Measurements from ENCODE around the gene RNPEPL1. TPM values are rescaled to one million over a fixed set of nuclear protein-coding genes. Genes with fewer than 3 reads are reported as not detected.

RNPEPL1 gene
- total and polyA plus RNA-seq, 10 of the 15 experiments (the other 5 are each of a cell fraction or from before 2014, with no cell fraction given): 0.24 to 49.5 (median 6.8) TPM

GRCh38 chr2:240574386-240575100 is 6.3 kb downstream of the RNPEPL1 start:
- H3K79me2 ChIP-seq (ENCODE audit: control insufficient read depth, insufficient read depth, low read length): peaks cover 9% of the 10 kb centered on the region
- no peak for FAIRE-seq
- H3K36me3 ChIP-seq (ENCODE audit: control insufficient read depth in 2 of 2, insufficient read depth in 2 of 2, low read length in 1 of 2): peaks cover 0 to 7% of the 10 kb centered on the region in 2 experiments; a peak in 3 of 4 replicates
- H4K20me1 ChIP-seq (ENCODE audit: control insufficient read depth, insufficient read depth): no peaks in the 10 kb centered on the region; the same call in 1 of the 2 replicates
- H3K27ac ChIP-seq (ENCODE audit: control insufficient read depth, insufficient read depth): no peak overlapping the region
- H3K4me1 ChIP-seq (ENCODE audit: control insufficient read depth, insufficient read depth, low read length): peaks cover 22% of the 10 kb centered on the region
- no TSS peak for BruUV-seq (replicated peaks)
- in situ Hi-C loops (cut with MboI): no loop called here
- ChIA-PET POLR2A (interaction anchor here (0.7 to 1.0 kb wide), 2 partner anchors 12 to 605 kb away, joined by 3 read pairs; partner anchors contain the start of gene CAPN10), CTCF (no interaction called here), RAD21 (ENCODE audit: unreplicated experiment) (no interaction called here), SMC1A (ENCODE audit: uncharacterized antibody, unreplicated experiment) (no interaction called here)
- intact Hi-C loops (cut with micrococcal nuclease; ENCODE audit: unreplicated experiment): no loop called here
- no peak overlapping the region for H3K4me3 ChIP-seq
- DNase-seq (ENCODE audit: low read depth, low spot score): no peak
- H3K9ac ChIP-seq (ENCODE audit: control insufficient read depth, insufficient read depth, low read length): no peak overlapping the region
- no peak for TF ChIP-seq ELK1 (IDR thresholded peaks at IDR 0.05; ENCODE audit: low read depth, low read length)
- no peak for TF ChIP-seq GABPA (IDR thresholded peaks at IDR 0.05; ENCODE audit: low read depth)
- TF ChIP-seq TAF1 (IDR thresholded peaks at IDR 0.05; ENCODE audit: borderline replicate concordance, low read depth, low read length): no peak
- no peak for TF ChIP-seq POLR2AphosphoS2 (IDR thresholded peaks at IDR 0.05; ENCODE audit: low read depth, low read length)
- no peak for TF ChIP-seq NKRF (conservative IDR thresholded peaks at IDR 0.05)
- no peak for TF ChIP-seq CTCF (IDR thresholded peaks at IDR 0.05 in 2 of 3, conservative IDR thresholded peaks at IDR 0.05 in 1 of 3; ENCODE audit: control insufficient read depth in 2 of 3, extremely low read depth in 1 of 3, insufficient read depth in 1 of 3, low read depth in 3 of 3, low read length in 3 of 3)
- no peak for TF ChIP-seq NFYB (IDR thresholded peaks at IDR 0.05; ENCODE audit: insufficient read depth, low read depth, low read length)
- TF ChIP-seq GATAD2B (conservative IDR thresholded peaks at IDR 0.05; ENCODE audit: low read depth): no peak
- no peak for TF ChIP-seq EZH2 (IDR thresholded peaks at IDR 0.05; ENCODE audit: borderline replicate concordance, control insufficient read depth, low read depth, low read length)
- no peaks in the 10 kb centered on the region for H3K9me3 ChIP-seq (replicated peaks; ENCODE audit: control insufficient read depth, insufficient read depth, low read length)
- no peak overlapping the region for H3K4me2 ChIP-seq (ENCODE audit: control insufficient read depth, insufficient read depth)
- H2AFZ ChIP-seq (ENCODE audit: control insufficient read depth, low read depth, low read length): no peak overlapping the region
- WGBS (ENCODE audit: insufficient coverage, insufficient replicate concordance, low lambda C conversion rate, missing lambda C conversion rate): 93% methylated on average over 20 of the region's 21 CpGs
- no peak for ATAC-seq
- H3K27me3 ChIP-seq (replicated peaks in 1 of 2; ENCODE audit: control insufficient read depth in 2 of 2, insufficient read depth in 2 of 2, low read length in 1 of 2): no peaks in the 10 kb centered on the region

All from GM12878 (cell line).